HepG2 (cell line): ENCODE results near the gene TIMELESS. TPM values are rescaled to one million over a fixed set of nuclear protein-coding genes. Genes with fewer than 3 reads are reported as not detected.
"Not testable (repeated sequence)": the region's sequence is repeated elsewhere in the genome, so short reads cannot be mapped to it uniquely, and the experiment has no call there.

Experiments used
- ATAC-seq: fragments of 200-7000 bp; cut with Tn5 transposase; 3 replicates; pipeline ENCODE4 v1.9.1; 2020; ENCODE audit warnings: mild to moderate bottlenecking, moderate library complexity
- BruUV-seq: library from RNA; stranded (reverse); fragments of 400-500 nt; replicated peaks from 2 replicates; lab custom pipeline; 2021; lab: Mats Ljungman, UMichigan
- CTCF ChIA-PET: fragments of 300-600 bp; formaldehyde crosslinking; extraction: SDS; loops from one replicate; lab custom pipeline; 2021; ENCODE audit warnings: low total read pairs, inconsistent platforms, low intra/inter-chr PET ratio; lab: Yijun Ruan, JAX
- POLR2A ChIA-PET: fragments of 350-600 bp; sonication (Branson Sonifier 250); formaldehyde crosslinking; loops from one replicate; lab custom pipeline; 2020; ENCODE audit warnings: antibody characterized with exemption, inconsistent platforms; lab: Yijun Ruan, JAX
- DNase-seq: peaks from one replicate; pipeline ENCODE4 v3.0.0-alpha.2; 2015; ENCODE audit warnings: low spot score
- FAIRE-seq: peaks from 3 replicates; lab custom pipeline; 2011; peaks lifted over from hg19 to GRCh38; lab: Jason Lieb, UNC
- H2AFZ ChIP-seq: one replicate; pipeline ENCODE4 v1.6.1; 2011; ENCODE audit warnings: low read length, inconsistent platforms
- H3K27ac ChIP-seq: fragments of 300-600 bp; 3 replicates; pipeline ENCODE4 v1.8.0; 2011; ENCODE audit warnings: mixed run types, mild to moderate bottlenecking, mixed read lengths, low read length, inconsistent platforms; ENCODE audit not compliant: insufficient read depth; ENCODE audit errors: extremely low read length
- H3K27me3 ChIP-seq, 2 experiments: fragments of 200-600 bp in 1 of 2; 2 replicates in 1 of 2; 3 replicates in 1 of 2; pipeline versions ENCODE4 v1.6.0 to v1.8.0; 2011; ENCODE audit warnings: low read length in 2 of 2, mild to moderate bottlenecking in 2 of 2, moderate library complexity in 2 of 2, inconsistent platforms in 1 of 2; ENCODE audit not compliant: insufficient read depth in 2 of 2, control insufficient read depth in 1 of 2
- H3K36me3 ChIP-seq, 2 experiments: fragments of 200-600 bp in 1 of 2; replicated peaks in 1 of 2; 2 replicates in 1 of 2; 3 replicates in 1 of 2; pipeline versions ENCODE4 v1.5.1 to v1.8.0; 2011; ENCODE audit warnings: low read length in 2 of 2, inconsistent platforms in 1 of 2; ENCODE audit not compliant: insufficient read depth in 2 of 2, control insufficient read depth in 1 of 2
- H3K4me1 ChIP-seq: 2 replicates; pipeline ENCODE4 v1.5.1; 2012; ENCODE audit warnings: low read length, inconsistent platforms; ENCODE audit not compliant: insufficient read depth
- H3K4me2 ChIP-seq: 2 replicates; pipeline ENCODE4 v1.6.0; 2011; ENCODE audit warnings: low read depth, low read length, inconsistent platforms
- H3K4me3 ChIP-seq, 3 experiments: fragments of 200-600 bp in 1 of 3; sonication (generic), shearing (Covaris generic) in 1 of 3; replicated peaks in 1 of 3; 2 replicates each; pipeline ENCODE4 v1.5.1; 2011 to 2016; ENCODE audit warnings: low read length in 3 of 3, inconsistent platforms in 2 of 3, low read depth in 2 of 3, mild to moderate bottlenecking in 2 of 3, control low read depth in 1 of 3, mixed read lengths in 1 of 3; ENCODE audit not compliant: insufficient read depth in 1 of 3
- H3K79me2 ChIP-seq: one replicate; pipeline ENCODE4 v1.6.1; 2011; ENCODE audit warnings: low read length, inconsistent platforms; ENCODE audit not compliant: insufficient read depth
- H3K9ac ChIP-seq: 2 replicates; pipeline ENCODE4 v1.6.0; 2011; ENCODE audit warnings: mild to moderate bottlenecking, low read depth, low read length, inconsistent platforms; ENCODE audit not compliant: insufficient read depth
- H3K9me3 ChIP-seq: 2 replicates; pipeline ENCODE4 v1.5.1; 2012; ENCODE audit warnings: mild to moderate bottlenecking, low read length
- H4K20me1 ChIP-seq: 2 replicates; pipeline ENCODE4 v1.6.0; 2011; ENCODE audit warnings: inconsistent platforms, mild to moderate bottlenecking, low read length, moderate library complexity; ENCODE audit not compliant: insufficient read depth
- BORCS8-MEF2B ChIP-seq: sonication (generic); formaldehyde crosslinking; IDR thresholded peaks from 2 replicates; pipeline ENCODE4 v1.8.0; 2022; ENCODE audit warnings: mild to moderate bottlenecking, missing genetic modification reagents
- HDAC2 ChIP-seq: sonication (generic); formaldehyde crosslinking; IDR thresholded peaks from 2 replicates; pipeline ENCODE4 v1.4.0; 2020; ENCODE audit warnings: missing genetic modification reagents
- KLF13 ChIP-seq: sonication (generic); formaldehyde crosslinking; IDR thresholded peaks from 2 replicates; pipeline ENCODE4 v1.4.0; 2020; ENCODE audit warnings: mild to moderate bottlenecking, missing genetic modification reagents
- STAT6 ChIP-seq: sonication (generic); formaldehyde crosslinking; IDR thresholded peaks from 2 replicates; pipeline ENCODE4 v1.4.0; 2020; ENCODE audit warnings: missing genetic modification reagents, mild to moderate bottlenecking, borderline replicate concordance
- XBP1 ChIP-seq: sonication (generic); formaldehyde crosslinking; IDR thresholded peaks from 2 replicates; pipeline ENCODE4 v1.5.0; 2020; ENCODE audit warnings: missing genetic modification reagents
- ZNF704 ChIP-seq: sonication (generic); formaldehyde crosslinking; IDR thresholded peaks from 2 replicates; pipeline ENCODE4 v1.8.1; 2023; ENCODE audit warnings: mild to moderate bottlenecking, inconsistent platforms, moderate library complexity, missing genetic modification reagents, borderline replicate concordance
- WGBS: methylation state at CpG from one replicate; pipeline ENCODE4 v1.1.6; 2017; ENCODE audit warnings: low lambda C conversion rate; 5-methylcytosine and 5-hydroxymethylcytosine counted together
- in situ Hi-C: cut with HindIII; loops from 2 replicates; pipeline ENCODE4 v1.10.0; 2017; ENCODE audit warnings: low pct_unique_long_range_greater_than_20kb; ENCODE audit not compliant: extremely low pct_ligation_motif_present
- intact Hi-C: fragments of 100-400 bp; cut with micrococcal nuclease; formaldehyde crosslinking; loops from one replicate; pipeline ENCODE4 v1.10.0; 2022; ENCODE audit not compliant: unreplicated experiment
- polyA plus RNA-seq, 8 experiments: library from polyadenylated mRNA; depleted of rRNA in 3 of 8; stranded (reverse) in 7 of 8; unstranded in 1 of 8; fragments of >200 nt; fragmentation: Illumina TruSeq in 4 of 8; extraction: Trizol in 4 of 8; gene quantifications; 2 replicates each; pipeline versions ENCODE4 v1.2.1 to v1.2.3, GENCODE V29; 2011 to 2016; ENCODE audit warnings: low read depth in 4 of 8, missing spikeins in 1 of 8, mixed read lengths in 1 of 8; ENCODE audit not compliant: insufficient read depth in 1 of 8
- total RNA-seq, 5 experiments: library from RNA; depleted of rRNA; stranded (reverse); fragments of >200 nt; fragmentation: Illumina TruSeq; extraction: Trizol; gene quantifications; 2 replicates each; pipeline ENCODE4 v1.2.3, GENCODE V29; 2016; ENCODE audit warnings: low read depth in 1 of 5

Gene TIMELESS
- total and polyA plus RNA-seq, 2 of the 13 experiments (the other 11 are each of a cell fraction or from before 2014, with no cell fraction given), result 4.0 to 20.3 TPM

- TF ChIP-seq STAT6 (CRISPR knock-in tag), result no peak
- no peak for TF ChIP-seq BORCS8-MEF2B (CRISPR knock-in tag)
- TF ChIP-seq HDAC2, result peak; percentile 36; the same call in 1 of the 2 replicates
- TF ChIP-seq KLF13 (CRISPR knock-in tag), result no peak
- TF ChIP-seq XBP1 (CRISPR knock-in tag), result no peak
- TF ChIP-seq ZNF704 (CRISPR knock-in tag), result no peak
These were observed 40.3 kb downstream of the TIMELESS start (continued) for GRCh38 chr12:56408799-56409417.

- H3K27ac ChIP-seq, POLR2A ChIA-PET, H3K79me2 ChIP-seq, H3K36me3 ChIP-seq, H3K4me2 ChIP-seq, DNase-seq, CTCF ChIA-PET, H3K4me3 ChIP-seq, H3K9me3 ChIP-seq, intact Hi-C loops, H3K9ac ChIP-seq, BruUV-seq, H3K27me3 ChIP-seq, in situ Hi-C loops, H2AFZ ChIP-seq, ATAC-seq, FAIRE-seq, H4K20me1 ChIP-seq: not testable (repeated sequence)
- peaks cover 18% of the 10 kb centered on the region for H3K4me1 ChIP-seq
- WGBS, result 65% methylated on average over 3 of the region's 3 CpGs
These were observed 45.0 kb downstream of the TIMELESS start for GRCh38 chr12:56404227-56404626.

- BruUV-seq, in situ Hi-C loops, H3K9me3 ChIP-seq, intact Hi-C loops, H3K27me3 ChIP-seq, CTCF ChIA-PET, H3K36me3 ChIP-seq, FAIRE-seq, H3K4me2 ChIP-seq, H3K9ac ChIP-seq, H3K79me2 ChIP-seq, DNase-seq, H4K20me1 ChIP-seq, ATAC-seq, H2AFZ ChIP-seq, H3K4me3 ChIP-seq, H3K27ac ChIP-seq, POLR2A ChIA-PET: not testable (repeated sequence)
- H3K4me1 ChIP-seq, result peaks cover 31% of the 10 kb centered on the region
These were observed 47.6 kb downstream of the TIMELESS start for GRCh38 chr12:56401612-56402011.

- in situ Hi-C loops, H3K36me3 ChIP-seq, intact Hi-C loops, FAIRE-seq, H3K27ac ChIP-seq, DNase-seq, H3K27me3 ChIP-seq, H2AFZ ChIP-seq, H3K79me2 ChIP-seq, BruUV-seq, H3K9ac ChIP-seq, H3K4me2 ChIP-seq, H3K4me3 ChIP-seq, CTCF ChIA-PET, ATAC-seq, H3K9me3 ChIP-seq, POLR2A ChIA-PET, H4K20me1 ChIP-seq: not testable (repeated sequence)
- peaks cover 31% of the 10 kb centered on the region for H3K4me1 ChIP-seq
- 38% methylated on average over 2 of the region's 3 CpGs for WGBS
These were observed 48.1 kb downstream of the TIMELESS start for GRCh38 chr12:56401125-56401524.
